Raji (cell line): ENCODE data around the gene TMSB4X.

Experiments
- POLR2A ChIP-seq: IDR thresholded peaks from 2 replicates; pipeline ENCODE4 v1.6.1; 2011; ENCODE audit warnings: low read depth, low read length, control low read depth; ENCODE audit not compliant: insufficient read depth

TMSB4X gene

DNA sequence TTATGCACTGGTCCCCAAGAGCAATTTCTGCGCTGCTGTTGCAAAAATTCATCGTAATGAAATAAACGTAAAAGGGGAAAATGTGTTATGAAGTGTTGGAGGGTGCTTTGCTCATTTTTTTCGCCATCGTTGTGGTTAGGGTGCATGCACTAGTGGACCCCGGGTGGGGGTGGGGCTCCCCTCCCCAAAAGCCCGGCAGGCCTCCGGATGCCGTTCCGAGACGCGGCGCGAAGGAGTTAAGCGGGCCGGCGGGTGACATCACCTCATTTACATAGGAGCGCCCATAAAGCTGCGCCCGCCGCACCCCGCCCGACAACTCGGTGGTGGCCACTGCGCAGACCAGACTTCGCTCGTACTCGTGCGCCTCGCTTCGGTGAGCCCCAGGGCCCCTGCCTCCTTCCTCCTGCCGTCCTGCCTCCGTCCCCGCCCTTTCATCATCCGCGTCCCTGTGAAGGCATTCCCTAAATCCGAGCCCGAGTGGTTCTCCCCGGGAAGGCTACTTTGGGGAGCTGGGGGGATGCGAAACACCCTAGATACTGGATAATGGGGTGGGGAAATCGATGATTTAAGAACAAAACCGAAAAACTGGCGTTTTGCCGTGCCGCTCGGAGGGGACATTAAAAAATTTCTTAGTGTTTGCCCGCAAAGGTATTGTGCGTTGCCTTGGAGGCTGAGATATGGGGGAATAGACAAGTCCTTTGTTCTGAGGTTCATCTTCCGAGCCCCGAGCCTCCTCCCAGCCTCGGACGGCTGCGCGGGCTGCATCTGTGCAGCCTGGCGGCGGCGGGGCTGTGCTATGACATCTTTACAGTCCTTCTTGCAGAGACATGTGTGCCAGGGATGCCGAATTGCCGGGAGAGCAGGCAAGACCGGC, at the start of gene TMSB4X:
Gene TMSB4X, plus strand, starts transcription at position 315 of the 874 bp plus-strand sequence.
- peak; percentile 98 for TF ChIP-seq POLR2A

GRCh38 chrX:12929701-12930100, 45.2 kb upstream of the TMSB4X start:
- no peak for TF ChIP-seq POLR2A

DNA sequence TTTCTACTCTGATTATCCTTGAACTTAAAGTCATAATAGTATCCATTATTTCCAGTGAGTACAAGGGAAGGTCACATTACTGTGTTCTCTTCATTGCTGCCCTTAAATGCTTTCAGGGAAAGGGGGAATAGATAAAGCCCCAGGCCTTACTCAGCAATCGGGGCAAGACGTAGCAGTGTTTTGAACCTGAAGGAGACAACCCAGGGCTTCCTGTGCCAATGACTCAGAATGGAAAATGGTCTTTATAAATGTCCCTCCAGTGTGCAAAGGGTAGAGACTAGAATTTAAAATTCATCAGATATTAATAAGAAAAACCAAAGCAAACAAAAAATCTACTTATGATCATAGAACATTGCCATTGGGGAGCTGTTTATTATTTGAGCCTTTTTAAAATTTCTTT, 44.8 kb upstream of the TMSB4X start:
- TF ChIP-seq POLR2A, result no peak

- no peak for TF ChIP-seq POLR2A
Observed at GRCh38 chrX:12932244-12932643, 42.7 kb upstream of the TMSB4X start.

DNA sequence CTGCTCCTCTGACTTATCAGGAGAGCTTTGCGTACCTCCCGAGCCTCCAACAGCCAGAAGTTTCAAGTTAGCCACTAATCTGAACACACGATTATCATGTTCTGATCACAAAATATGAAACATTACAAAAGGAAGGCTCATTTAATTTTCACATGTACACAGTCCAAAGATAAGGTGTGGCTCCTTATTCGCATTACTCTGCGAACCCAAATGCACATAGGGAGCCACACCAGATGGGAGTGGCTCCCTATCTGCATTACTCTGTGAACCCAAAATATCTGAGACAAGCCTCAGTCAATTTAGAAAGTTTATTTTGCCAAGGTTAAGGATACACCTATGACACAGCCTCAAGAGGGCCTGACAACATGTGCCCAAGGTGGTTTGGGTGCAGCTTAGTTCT, 40.1 kb upstream of the TMSB4X start:
- TF ChIP-seq POLR2A, result no peak

GRCh38 chrX:12936947-12937346, 38.0 kb upstream of the TMSB4X start:
- TF ChIP-seq POLR2A, result no peak

GRCh38 chrX:12945494-12945893, 29.4 kb upstream of the TMSB4X start:
- no peak for TF ChIP-seq POLR2A

DNA sequence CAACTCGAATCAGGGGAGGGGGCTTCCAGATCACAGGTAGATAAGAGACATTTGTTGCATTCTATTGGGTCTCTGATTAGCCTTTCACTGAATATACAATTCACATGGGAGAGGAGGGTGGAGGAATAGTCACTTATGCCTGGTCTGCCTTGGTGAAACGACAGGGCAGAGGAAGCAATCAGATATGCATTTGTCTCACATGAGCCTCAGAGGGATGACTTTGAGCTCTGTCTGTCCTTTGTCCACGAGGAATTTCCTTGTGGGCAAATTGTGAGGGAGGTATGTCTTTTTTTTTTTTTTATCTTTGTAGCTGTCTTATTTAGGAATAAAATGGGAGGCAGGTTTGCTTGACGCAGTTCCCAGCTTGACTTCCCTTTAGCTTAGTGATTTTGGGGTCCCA, 28.5 kb upstream of the TMSB4X start:
- no peak for TF ChIP-seq POLR2A

- no peak for TF ChIP-seq POLR2A
Observed at GRCh38 chrX:12946838-12947544, 27.9 kb upstream of the TMSB4X start.

GRCh38 chrX:12947545-12948235, 27.2 kb upstream of the TMSB4X start:
- no peak for TF ChIP-seq POLR2A

DNA sequence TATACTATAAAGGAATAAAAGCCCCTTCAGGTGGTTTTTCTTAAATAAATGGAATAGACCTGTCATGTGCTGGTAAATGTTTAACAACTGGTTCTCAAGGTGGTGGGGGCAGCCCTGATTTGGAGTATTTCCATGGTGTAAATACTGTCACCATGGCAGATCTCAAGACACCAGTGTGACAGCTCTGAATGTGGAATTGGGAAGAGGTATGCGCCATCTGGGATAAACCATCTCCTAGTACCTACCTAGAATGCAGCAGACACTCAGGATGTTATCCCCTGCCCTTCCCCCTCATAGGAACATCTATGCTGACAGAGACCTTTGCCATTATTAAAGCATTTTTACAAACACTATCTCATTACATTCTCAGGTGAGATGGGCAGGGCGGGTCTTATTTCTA, 26.4 kb upstream of the TMSB4X start:
- TF ChIP-seq POLR2A, result no peak

DNA sequence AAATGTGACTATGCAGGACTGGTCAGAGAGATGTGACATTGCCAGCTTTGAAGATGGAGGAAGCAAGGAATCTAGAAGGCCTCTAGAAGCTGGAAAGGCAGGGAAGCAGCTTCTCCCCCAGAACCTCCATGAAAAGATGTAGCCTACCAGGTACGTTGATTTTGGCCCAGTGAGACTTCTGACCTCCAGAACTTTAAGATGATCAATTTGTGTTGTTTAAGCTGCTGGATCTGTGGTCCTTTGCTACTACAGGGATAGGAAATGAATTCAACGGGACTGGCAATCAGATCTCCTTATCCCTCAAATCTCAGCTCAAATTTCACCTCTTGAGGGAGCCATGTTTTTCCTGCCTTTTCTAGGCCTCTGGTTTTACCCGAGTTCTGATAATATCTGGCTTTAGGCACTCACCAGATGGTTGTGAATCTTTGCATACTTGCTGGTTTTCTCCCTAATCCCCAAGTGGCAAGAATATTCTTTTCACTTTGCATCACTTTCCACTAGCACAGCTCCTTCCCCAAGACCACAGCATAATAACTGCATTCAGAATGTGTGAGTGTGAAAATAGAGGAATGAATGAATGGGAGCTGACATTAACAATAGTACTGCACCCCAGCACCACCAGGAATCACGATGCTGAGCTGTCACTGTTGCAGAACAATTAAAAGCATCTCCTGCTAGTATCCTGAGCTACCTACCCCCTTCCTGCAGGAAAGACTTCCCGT, 25.5 kb upstream of the TMSB4X start:
- TF ChIP-seq POLR2A, result no peak

- peak; percentile 55 for TF ChIP-seq POLR2A
Observed at GRCh38 chrX:12949927-12950656, 24.8 kb upstream of the TMSB4X start.

- TF ChIP-seq POLR2A, result 0 out of 2 replicates have a peak, but pooled peaks have one; percentile 29
Observed at GRCh38 chrX:12950851-12951594, 23.9 kb upstream of the TMSB4X start.

GRCh38 chrX:12951595-12951975, 23.3 kb upstream of the TMSB4X start:
- no peak for TF ChIP-seq POLR2A
